Vagina (tissue), 2 donors: ENCODE measurements around the gene ST6GAL2.

Source experiments
- POLR2A ChIP-seq, 2 donors: fragments of 450-650 bp; IDR thresholded peaks; one replicate each; pipeline ENCODE4 v1.6.1; 2017; ENCODE audit warnings: antibody characterized with exemption in 2 of 2, mild to moderate bottlenecking in 2 of 2, moderate library complexity in 2 of 2
- POLR2AphosphoS5 ChIP-seq, 2 donors: sonication (generic); formaldehyde crosslinking; IDR thresholded peaks; one replicate each; pipeline ENCODE4 v1.9.0; 2017; ENCODE audit warnings: antibody characterized with exemption in 2 of 2, mild to moderate bottlenecking in 2 of 2, low read depth in 1 of 2; ENCODE audit not compliant: insufficient read depth in 1 of 2
- TF ChIP-seq, protein P1 (sequence below), 3 experiments: fragments of 450-650 bp in 2 of 3; fragments of 200-600 bp in 1 of 3; sonication (generic) in 1 of 3; IDR thresholded peaks; one replicate each; pipeline ENCODE4 v1.5.1; 2017 to 2019; ENCODE audit warnings: antibody characterized with exemption in 3 of 3, mild to moderate bottlenecking in 2 of 3, moderate library complexity in 2 of 3

DNA sequence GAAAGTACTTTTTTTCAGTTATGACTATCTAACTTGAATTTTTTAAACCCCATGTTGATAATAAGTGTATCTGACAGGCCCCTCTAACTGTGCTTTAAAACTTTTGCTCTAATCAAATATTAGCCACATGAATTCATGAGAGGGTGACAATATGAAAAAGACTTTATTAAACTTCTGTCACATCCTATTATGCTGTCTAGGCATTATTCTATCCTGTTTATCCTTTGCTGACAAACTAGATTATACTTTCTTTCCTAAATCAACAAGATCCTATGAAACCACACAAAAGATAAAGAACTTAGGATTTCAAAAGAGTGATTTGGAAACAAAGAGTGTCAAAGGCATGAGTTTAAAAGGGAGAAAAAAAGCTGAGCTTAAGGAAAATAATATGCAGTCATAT, 57.8 kb downstream of the ST6GAL2 start:
- TF ChIP-seq POLR2A (IDR thresholded peaks at IDR 0.05) (no peak), POLR2AphosphoS5 (IDR thresholded peaks at IDR 0.05; ENCODE audit: insufficient read depth in 1 of 2, low read depth in 1 of 2) (no peak)
- TF ChIP-seq, protein P1, sequence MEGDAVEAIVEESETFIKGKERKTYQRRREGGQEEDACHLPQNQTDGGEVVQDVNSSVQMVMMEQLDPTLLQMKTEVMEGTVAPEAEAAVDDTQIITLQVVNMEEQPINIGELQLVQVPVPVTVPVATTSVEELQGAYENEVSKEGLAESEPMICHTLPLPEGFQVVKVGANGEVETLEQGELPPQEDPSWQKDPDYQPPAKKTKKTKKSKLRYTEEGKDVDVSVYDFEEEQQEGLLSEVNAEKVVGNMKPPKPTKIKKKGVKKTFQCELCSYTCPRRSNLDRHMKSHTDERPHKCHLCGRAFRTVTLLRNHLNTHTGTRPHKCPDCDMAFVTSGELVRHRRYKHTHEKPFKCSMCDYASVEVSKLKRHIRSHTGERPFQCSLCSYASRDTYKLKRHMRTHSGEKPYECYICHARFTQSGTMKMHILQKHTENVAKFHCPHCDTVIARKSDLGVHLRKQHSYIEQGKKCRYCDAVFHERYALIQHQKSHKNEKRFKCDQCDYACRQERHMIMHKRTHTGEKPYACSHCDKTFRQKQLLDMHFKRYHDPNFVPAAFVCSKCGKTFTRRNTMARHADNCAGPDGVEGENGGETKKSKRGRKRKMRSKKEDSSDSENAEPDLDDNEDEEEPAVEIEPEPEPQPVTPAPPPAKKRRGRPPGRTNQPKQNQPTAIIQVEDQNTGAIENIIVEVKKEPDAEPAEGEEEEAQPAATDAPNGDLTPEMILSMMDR (IDR thresholded peaks at IDR 0.05): no peak
